Testis (tissue), 3 donors: ENCODE measurements around the gene PHACTR3. TPM values are rescaled to one million over a fixed set of nuclear protein-coding genes. Genes with fewer than 3 reads are reported as not detected.

Experiments used
- DNase-seq: peaks from one replicate; pipeline ENCODE4 v3.0.0-alpha.2; 2019
- H3K27ac ChIP-seq, 2 donors: fragments of 200-600 bp; sonication (generic); one replicate each; pipeline ENCODE4 v1.5.1; 2019
- H3K27me3 ChIP-seq: fragments of 200-600 bp; sonication (generic); one replicate; pipeline ENCODE4 v1.5.1; 2019
- H3K36me3 ChIP-seq: fragments of 200-600 bp; sonication (generic); one replicate; pipeline ENCODE4 v1.5.1; 2017; ENCODE audit warnings: low read depth; ENCODE audit errors: missing control alignments
- H3K4me1 ChIP-seq: fragments of 200-600 bp; sonication (generic); one replicate; pipeline ENCODE4 v1.5.1; 2019
- H3K4me3 ChIP-seq, 2 donors: fragments of 200-600 bp; sonication (generic); one replicate each; pipeline ENCODE4 v1.5.1; 2017 to 2019
- H3K9me3 ChIP-seq: fragments of 200-600 bp; sonication (generic); one replicate; pipeline ENCODE4 v1.5.1; 2017
- POLR2A ChIP-seq: fragments of 450-650 bp; IDR thresholded peaks from one replicate; pipeline ENCODE4 v1.6.1; 2017; ENCODE audit warnings: antibody characterized with exemption, mild to moderate bottlenecking, moderate library complexity
- WGBS, 2 donors: methylation state at CpG; one replicate each; pipeline ENCODE4 v1.1.5; 2018; 5-methylcytosine and 5-hydroxymethylcytosine counted together
- intact Hi-C: fragments of 100-400 bp; cut with DNase I; formaldehyde crosslinking; loops from one replicate; pipeline ENCODE4 v1.15.1; 2023; ENCODE audit warnings: low total_unique reads
- polyA plus RNA-seq: library from polyadenylated mRNA; stranded (reverse); fragments of 350-450 nt; fragmentation: Illumina TruSeq; extraction: RNeasy Lipid Tissue Mini Kit (QIAGEN cat#74804); gene quantifications from one replicate; pipeline ENCODE4 v1.2.3, GENCODE V29; 2014; ENCODE audit warnings: low read depth, low replicate concordance; ENCODE audit not compliant: insufficient read depth
- total RNA-seq, 2 donors: library from RNA; depleted of rRNA; stranded (reverse); fragments of >200 nt; gene quantifications; one replicate each; pipeline ENCODE4 v1.2.3, GENCODE V29; 2016
- TF ChIP-seq, protein P1 (sequence below), 3 experiments: fragments of 450-650 bp in 2 of 3; fragments of 200-600 bp in 1 of 3; sonication (generic) in 1 of 3; IDR thresholded peaks; one replicate each; pipeline ENCODE4 v1.5.1; 2016 to 2019; ENCODE audit warnings: antibody characterized with exemption in 3 of 3, mild to moderate bottlenecking in 2 of 3, moderate library complexity in 1 of 3

The PHACTR3 gene
- total and polyA plus RNA-seq, 3 donors from 2014 or later, result 0.94 to 1.2 (median 1.1) TPM

- H3K4me1 ChIP-seq, result no peaks in the 10 kb centered on the region
- no peaks in the 10 kb centered on the region for H3K9me3 ChIP-seq
- no peak overlapping the region for H3K4me3 ChIP-seq
- H3K27me3 ChIP-seq, result no peaks in the 10 kb centered on the region
- no peak for TF ChIP-seq POLR2A
- TF ChIP-seq, protein P1, sequence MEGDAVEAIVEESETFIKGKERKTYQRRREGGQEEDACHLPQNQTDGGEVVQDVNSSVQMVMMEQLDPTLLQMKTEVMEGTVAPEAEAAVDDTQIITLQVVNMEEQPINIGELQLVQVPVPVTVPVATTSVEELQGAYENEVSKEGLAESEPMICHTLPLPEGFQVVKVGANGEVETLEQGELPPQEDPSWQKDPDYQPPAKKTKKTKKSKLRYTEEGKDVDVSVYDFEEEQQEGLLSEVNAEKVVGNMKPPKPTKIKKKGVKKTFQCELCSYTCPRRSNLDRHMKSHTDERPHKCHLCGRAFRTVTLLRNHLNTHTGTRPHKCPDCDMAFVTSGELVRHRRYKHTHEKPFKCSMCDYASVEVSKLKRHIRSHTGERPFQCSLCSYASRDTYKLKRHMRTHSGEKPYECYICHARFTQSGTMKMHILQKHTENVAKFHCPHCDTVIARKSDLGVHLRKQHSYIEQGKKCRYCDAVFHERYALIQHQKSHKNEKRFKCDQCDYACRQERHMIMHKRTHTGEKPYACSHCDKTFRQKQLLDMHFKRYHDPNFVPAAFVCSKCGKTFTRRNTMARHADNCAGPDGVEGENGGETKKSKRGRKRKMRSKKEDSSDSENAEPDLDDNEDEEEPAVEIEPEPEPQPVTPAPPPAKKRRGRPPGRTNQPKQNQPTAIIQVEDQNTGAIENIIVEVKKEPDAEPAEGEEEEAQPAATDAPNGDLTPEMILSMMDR (IDR thresholded peaks at IDR 0.05), result no peak
- no peak for DNase-seq
- intact Hi-C loops, result no loop called here
- no peaks in the 10 kb centered on the region for H3K36me3 ChIP-seq
- WGBS, 2 donors, result 82 to 90% methylated on average over 10 of the region's 10 CpGs
- no peak overlapping the region for H3K27ac ChIP-seq
Measured at GRCh38 chr20:59661621-59662020, 57.3 kb downstream of the PHACTR3 start.

DNA sequence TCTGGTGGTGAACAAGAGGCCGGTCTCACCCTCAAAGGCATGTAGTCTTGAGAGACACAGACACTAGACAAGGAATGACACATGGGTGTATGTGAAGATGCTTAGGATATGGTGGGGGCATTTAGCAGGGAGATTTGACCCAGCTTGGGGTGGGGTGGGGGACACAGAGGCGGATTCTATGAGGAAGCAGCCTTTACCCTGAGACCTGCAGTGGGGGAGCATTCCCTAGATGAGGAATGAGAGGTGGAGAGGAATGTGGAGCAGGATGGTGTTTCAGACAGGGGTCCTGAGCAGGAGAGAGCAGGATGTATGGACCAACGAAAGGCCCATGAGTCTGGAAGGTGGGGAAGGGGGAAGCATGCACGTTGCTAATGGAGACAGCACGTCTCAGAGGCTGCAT lies 57.8 kb downstream of the PHACTR3 start:
- Histone ChIP-seq H3K4me3 (no peak overlapping the region), H3K27ac (no peak overlapping the region), H3K27me3 (no peaks in the 10 kb centered on the region), H3K36me3 (no peaks in the 10 kb centered on the region), H3K9me3 (no peaks in the 10 kb centered on the region), H3K4me1 (no peaks in the 10 kb centered on the region)
- intact Hi-C loops, result no loop called here
- no peak for DNase-seq
- TF ChIP-seq, protein P1 (IDR thresholded peaks at IDR 0.05), result no peak
- no peak for TF ChIP-seq POLR2A
- WGBS, 2 donors, result 83 to 87% methylated on average over 5 of the region's 5 CpGs

DNA sequence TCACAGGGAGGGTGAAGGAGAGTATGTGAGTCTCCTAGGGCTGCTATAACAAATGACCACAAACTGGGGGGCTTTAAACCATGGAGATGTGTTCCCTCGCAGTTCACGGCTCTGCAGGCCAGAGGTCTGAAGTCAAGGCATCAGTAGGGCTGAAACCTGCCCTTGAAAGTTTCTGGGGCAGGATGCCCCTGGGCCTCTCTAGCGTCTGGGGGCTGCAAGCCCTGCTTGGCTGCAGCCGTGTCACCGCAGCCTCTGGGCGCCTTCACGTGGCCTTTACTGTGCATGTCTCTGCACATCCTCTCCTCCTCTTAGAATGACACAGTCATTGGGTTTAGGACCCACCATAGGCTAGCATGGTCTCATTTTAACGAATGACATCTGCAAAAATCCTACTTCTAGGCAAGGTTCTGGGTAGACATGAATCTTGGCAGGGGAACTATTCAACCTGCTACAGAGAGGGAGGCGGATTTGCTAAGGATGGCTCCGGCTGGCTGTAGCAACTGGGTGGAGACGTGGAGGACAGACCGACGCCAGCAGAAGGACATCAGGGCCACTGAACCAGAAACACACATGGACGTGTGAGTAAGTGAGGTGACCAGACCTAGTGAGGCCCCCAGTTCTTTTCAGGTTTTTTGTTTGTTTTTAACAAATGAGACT lies 58.6 kb downstream of the PHACTR3 start:
- WGBS, 2 donors, result 84 to 89% methylated on average over 13 to 14 of the region's 14 CpGs
- no peak for TF ChIP-seq POLR2A
- TF ChIP-seq, protein P1 (IDR thresholded peaks at IDR 0.05), result no peak
- Histone ChIP-seq H3K36me3 (no peaks in the 10 kb centered on the region), H3K4me1 (no peaks in the 10 kb centered on the region), H3K4me3 (no peak overlapping the region), H3K27me3 (no peaks in the 10 kb centered on the region), H3K9me3 (no peaks in the 10 kb centered on the region), H3K27ac (no peak overlapping the region)
- DNase-seq, result no peak
- intact Hi-C loops, result no loop called here

DNA sequence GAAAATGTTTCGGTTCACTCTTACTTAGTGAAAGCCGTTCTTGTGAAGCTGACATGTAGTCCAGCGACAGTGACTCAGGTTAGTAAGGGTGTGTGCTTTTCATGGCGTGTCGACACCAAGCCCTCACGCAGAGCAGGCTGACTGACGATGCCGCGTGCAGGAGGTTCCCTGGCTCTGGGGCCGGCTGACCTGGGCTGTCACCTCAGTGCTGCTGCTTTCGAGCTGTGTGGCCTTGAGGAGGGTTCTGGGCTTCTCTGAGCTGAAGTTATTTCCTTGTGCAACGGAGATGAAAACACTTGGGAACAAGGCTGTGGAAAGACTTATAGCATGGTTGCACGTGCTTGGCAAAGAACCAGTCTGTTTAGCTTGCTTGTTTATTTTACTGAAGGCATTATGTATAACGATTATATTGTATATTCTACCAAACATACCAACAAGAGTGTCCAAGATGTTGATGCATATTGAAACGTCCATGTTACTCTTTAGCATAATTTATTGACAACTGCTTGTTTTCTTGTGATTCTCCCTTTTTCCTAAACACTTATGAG lies 59.2 kb downstream of the PHACTR3 start:
- DNase-seq, result no peak
- Histone ChIP-seq H3K9me3 (no peaks in the 10 kb centered on the region), H3K36me3 (no peaks in the 10 kb centered on the region), H3K4me3 (no peak overlapping the region), H3K4me1 (no peaks in the 10 kb centered on the region), H3K27ac (no peak overlapping the region), H3K27me3 (no peaks in the 10 kb centered on the region)
- 72 to 77% methylated on average over 13 to 15 of the region's 15 CpGs for WGBS, 2 donors
- TF ChIP-seq, protein P1 (IDR thresholded peaks at IDR 0.05), result no peak
- TF ChIP-seq POLR2A, result no peak
- intact Hi-C loops, result no loop called here
